ENCODE results near the gene PLPPR5.

DNA sequence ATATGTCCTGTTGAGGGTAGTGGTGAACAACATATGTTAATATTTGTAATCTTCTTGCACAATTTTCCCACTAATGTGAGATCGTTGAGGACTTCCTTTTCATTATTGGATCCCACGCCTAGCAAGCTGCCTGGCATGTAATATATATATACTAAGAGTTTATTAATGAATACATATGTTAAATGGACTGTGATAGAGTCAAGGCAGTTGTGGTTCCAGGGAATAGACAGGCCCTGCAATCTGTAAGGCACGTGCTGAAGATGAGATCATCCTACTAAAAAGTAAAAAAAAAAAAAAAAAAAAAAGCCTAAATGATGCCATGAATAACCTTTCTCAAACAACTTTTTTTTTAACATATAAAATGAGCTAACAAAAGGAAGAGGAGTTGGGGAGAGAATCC lies 28.9 kb downstream of the PLPPR5 start:
- TF ChIP-seq, protein P1, sequence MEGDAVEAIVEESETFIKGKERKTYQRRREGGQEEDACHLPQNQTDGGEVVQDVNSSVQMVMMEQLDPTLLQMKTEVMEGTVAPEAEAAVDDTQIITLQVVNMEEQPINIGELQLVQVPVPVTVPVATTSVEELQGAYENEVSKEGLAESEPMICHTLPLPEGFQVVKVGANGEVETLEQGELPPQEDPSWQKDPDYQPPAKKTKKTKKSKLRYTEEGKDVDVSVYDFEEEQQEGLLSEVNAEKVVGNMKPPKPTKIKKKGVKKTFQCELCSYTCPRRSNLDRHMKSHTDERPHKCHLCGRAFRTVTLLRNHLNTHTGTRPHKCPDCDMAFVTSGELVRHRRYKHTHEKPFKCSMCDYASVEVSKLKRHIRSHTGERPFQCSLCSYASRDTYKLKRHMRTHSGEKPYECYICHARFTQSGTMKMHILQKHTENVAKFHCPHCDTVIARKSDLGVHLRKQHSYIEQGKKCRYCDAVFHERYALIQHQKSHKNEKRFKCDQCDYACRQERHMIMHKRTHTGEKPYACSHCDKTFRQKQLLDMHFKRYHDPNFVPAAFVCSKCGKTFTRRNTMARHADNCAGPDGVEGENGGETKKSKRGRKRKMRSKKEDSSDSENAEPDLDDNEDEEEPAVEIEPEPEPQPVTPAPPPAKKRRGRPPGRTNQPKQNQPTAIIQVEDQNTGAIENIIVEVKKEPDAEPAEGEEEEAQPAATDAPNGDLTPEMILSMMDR (IDR thresholded peaks at IDR 0.05): no peak
- TF ChIP-seq EP300 (IDR thresholded peaks at IDR 0.05) (no peak), POLR2A (IDR thresholded peaks at IDR 0.05) (no peak)
